HG02571 (cell line): ENCODE measurements around the gene UCHL3.
"Not testable (repeated sequence)": the region's sequence is repeated elsewhere in the genome, so short reads cannot be mapped to it uniquely, and the experiment has no call there.

ENCODE experiments used
- ATAC-seq: cut with Tn5 transposase; IDR thresholded peaks from one replicate; pipeline ENCODE4 v1.9.1; 2021; ENCODE audit warnings: mild to moderate bottlenecking, moderate library complexity; ENCODE audit not compliant: unreplicated experiment

UCHL3 gene

DNA sequence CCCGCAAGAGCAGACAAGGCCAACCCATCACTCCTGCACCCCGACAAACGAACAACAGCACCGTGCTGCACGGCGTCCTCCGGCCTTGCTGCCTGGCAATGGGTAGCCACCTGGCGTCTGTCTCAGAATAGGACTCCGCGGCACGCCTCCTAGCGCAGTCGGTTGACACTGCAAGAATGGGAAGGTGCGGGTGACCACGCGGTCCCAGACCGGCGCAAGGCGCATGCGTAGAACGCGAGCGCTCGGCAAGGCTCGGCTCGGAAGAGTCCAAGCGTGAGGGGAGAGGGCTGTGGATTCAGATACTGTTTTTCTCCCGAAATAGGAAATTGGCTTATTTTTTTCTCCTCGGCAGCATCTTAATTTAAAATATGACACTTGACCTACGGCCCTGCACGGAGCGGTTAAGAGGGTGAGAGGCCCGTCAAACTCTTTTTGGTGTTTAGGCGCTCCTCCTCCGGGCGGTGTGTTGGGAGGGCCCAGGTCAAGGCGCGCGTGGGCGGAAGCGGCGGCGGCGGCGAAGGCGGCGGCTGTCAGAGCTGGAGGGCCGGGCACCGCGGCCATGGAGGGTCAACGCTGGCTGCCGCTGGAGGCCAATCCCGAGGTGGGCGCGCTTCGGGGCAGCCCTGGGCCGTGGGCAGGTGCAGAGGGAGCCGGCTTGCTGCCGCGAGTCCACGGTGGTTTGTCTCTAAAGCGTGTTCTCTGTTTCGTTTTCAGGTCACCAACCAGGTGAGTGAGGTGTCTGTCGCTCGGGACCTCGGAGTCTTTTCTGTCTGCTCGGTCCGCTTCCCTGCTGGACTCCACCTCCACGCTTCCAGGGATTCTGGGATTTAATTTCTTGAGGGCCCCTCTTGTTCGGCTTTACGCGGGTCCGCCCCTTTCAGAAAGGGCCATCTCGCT is at the start of gene UCHL3:
UCHL3 (plus strand) TSS at position 530 of the 897 bp plus-strand sequence; CDS start at position 560, 30 bp downstream.
- peak; percentile 96 for ATAC-seq

- no peak for ATAC-seq
Observed at GRCh38 chr13:75505327-75505726, 44.3 kb upstream of the UCHL3 start.

DNA sequence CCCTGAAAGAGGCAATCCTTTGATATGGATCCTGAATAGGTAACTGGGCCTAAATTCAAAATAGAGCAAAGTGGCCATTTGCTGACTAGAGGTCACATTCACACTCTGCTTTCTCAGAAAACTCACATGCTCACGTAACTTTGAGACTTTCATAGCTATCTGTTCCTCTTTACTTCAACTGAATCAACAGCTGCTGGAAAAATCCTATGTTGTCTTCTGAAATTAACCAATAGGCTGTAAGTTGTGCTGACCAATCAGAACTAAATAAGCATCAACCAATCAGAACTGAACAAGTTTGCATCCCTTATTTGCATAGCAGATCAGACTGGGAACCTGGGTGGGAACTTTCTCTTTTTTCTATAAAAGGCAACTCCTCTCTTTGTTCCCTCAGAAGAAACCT is 43.6 kb upstream of the UCHL3 start:
- ATAC-seq: no peak

DNA sequence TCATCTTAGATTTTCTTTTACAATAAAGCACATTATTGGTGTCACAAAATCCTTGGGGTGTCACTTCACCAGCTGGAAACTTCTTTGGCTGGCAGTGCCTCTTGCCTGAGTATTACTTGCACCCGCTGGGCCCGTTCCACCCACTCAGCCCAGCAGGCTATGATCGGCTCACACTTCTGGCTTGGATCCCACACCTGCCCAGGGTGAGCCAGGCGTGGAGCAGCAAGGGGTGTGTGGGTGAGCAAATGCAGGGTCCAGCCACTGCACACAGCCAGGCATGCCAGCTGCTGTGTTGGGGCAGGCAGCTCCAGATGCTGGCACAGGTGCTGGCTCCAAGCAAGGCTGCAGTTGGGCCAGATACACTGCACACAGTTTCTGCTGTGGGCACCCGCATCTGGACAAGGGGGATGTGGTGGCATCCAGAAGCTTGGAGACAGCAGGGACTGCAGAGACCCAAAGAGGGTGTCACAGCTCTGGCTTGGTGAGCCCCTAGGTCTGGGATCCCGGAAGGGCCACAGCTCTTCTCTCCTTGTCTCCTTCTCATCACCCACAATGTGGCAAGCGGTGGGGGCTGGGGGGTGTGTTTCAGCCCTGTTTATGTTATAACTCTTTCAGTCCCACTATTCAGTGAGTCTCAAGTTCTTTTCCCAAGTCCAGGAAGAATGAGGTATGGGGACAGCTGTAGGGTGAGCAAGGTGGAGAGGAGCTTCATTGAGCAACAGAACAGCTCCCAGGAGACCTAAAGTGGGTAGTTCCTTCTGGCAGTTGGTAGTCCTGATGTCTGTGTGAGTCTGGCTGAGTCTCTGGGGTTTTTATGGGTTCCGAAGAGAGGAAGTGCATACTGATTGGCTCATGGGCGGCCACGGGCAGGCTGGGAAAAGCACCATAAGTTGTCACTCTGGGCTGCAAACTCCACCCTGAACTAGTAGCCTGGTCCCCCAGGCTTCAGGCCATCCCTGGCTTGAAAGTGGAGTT is 42.3 kb upstream of the UCHL3 start:
- ATAC-seq: no peak

DNA sequence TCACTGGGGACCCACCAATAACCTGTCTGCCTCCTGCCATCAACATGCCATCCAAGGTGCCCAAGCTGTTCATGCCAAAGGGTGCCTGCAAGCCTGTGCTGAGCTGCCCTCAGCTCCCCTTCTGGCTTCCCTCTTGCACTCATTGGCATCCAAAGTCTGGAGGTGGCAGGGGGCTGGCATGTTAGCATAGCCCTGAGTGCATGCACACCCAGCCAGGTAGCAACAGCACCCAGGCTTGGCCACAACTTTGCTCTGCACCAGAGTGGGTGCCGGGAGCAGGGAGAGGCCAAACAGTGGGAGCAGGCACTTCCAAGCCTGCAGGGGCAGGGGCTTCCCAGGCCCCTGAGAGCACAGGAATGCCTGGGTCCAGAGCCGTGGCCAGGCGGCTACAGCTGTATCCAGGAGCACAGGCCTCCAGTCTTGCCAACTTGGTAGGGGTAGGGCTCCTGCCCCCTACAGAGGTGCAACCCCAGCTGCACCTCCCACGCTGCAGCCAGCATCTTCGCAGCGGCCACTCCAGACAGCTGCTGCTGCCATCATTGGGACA is 41.5 kb upstream of the UCHL3 start:
- no peak for ATAC-seq

DNA sequence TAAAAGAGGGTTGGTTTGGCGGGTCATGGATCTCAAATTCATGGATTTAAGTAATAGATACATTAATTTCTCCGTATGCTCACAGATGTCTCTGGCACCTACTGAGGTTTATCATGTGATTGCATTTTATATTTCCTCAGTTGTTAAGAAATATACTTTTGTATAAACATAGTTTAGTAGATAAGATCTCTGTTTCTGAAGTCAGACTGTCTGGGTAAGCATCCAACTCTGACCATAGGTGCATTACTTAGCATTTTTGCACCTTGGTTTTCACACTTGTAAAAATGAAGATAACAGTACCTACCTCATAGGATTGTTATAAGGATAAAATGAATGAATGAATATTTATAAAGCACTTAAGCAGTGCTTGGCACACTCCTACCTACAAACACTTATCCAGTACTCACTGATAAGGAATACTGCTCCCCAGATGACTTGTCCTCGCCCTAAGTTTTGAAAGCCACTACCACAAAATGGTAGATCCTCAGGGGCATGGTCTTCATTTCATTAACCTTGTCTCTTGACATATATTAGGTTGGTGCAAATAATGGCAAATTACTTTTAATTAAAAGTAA is 38.5 kb upstream of the UCHL3 start:
- ATAC-seq: no peak

DNA sequence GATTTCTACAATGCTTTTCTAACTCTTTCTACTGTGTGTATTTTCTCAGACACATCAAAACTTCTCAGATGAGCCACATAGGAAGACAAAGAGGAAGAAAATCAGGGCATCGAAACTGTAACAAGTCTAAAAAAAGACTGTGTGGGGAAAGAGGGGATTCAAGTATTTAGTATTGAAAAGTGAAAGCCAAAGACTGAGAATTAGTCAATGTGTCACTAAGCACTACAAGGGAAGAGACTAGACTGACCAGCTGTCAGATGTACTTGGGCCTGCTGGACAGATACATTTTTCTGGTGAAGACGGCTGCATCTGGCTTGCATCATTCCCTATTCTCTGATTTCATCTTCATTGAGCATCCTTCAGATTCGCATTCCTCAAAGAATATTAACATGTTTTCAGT is 37.3 kb upstream of the UCHL3 start:
- peak; percentile 85 for ATAC-seq

DNA sequence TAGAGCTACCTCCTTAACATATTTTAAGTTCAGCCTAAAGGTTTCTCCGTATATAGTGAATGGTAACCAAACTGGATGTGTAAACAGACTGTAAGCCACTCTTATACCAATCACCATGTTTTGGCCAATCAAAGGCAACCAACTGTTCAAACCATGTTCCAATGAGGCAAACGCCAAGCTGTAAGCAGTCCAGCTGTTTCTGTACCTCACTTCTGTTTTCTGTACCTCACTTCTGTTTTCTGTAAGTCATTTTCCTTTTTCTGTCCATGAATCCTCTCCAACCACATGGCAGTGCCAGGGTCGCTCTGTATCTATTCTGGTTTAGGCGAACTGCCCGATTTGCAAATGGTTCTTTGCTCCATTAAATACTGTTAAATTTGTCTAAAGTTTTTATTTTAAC is 36.3 kb upstream of the UCHL3 start:
- ATAC-seq: no peak

DNA sequence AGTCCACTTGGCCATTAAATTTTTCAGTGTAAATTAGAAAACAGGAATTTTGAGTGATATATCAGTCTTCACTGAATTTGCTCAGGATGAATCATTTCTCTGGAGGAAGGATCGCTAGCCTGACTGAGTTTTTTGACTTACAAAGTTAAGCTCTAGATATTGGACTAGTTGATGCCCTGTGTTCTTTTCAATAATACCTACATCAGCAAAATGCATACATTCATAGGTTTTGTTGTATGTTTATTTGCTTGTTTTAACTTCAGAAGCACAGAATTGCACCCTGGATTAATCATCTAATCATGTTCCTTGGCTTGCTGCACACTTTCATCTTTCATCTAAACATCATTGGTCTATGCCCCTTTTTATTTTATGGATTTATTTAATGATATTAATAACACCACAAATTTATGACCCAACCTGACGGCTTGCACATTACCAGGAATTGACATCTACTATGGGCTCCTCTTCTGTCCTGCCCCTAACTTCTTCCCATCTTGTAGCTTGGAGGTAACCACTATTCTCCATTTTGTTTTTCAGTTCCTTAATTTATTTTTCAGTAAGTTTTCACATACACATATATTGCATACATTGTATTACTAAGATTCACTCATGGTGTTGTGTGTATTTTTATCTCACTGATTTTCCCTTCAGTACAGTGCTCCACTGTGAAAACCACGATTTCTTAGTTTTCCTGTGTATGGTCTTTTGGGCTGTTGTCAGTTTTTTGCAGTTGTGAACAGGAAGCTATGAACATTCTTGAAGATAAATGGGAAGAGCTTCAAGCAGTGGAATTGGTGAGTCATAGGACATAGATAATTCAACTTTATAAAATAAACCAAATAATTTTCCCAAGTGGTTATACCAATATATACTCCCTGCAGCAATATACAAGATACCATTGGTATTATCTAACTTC is 35.3 kb upstream of the UCHL3 start:
- no peak for ATAC-seq

DNA sequence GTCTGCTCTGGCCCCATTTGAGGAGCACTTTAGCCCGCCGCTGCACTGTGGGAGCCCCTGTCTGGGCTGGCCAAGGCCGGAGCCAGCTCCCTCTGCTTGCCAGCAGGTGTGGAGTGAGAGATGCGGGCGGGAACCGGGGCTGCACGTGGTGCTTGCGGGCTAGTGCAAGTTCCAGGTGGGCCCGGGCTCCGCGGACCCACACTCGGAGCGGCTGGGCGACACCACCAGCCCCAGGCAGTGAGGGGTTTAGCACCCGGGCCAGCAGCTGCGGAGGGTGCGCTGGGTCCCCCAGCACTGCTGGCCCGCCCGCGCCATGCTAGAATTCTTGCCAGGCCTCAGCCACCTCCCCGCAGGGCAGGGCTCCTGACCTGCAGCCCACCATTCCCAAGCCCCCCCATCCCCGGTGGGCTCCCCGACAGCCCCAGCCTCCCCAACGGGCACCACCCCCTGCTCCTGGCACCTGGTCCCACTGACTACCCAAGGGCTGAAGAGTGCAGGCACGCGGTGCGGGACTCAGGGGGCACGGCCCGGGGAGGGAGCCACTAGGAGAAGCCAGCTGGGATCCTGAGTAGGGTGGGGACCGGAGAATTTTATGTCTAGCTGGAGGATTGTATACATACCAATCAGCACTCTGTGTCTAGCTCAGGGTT is 31.0 kb upstream of the UCHL3 start:
- ATAC-seq: no peak

- no peak for ATAC-seq
Observed at GRCh38 chr13:75521956-75522355, 27.6 kb upstream of the UCHL3 start.

DNA sequence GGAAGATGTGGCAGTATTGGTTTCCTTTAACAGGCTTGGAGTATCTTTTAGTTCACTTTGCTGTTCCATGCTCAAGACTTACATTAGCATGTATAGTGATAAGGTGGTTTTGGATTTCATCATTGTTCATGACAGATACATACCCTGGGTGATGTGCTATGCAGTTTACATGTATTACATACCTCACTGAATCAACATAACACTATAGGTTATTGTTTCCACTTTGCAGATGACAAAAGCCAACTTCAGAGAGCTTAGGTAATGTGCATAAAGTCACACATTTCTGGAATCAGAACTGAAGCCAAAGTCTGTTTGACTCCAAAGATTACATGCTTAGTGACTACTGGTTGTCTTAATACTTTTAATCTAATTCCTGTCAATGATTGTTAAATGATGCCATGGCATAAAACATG is 19.0 kb upstream of the UCHL3 start:
- no peak for ATAC-seq

GRCh38 chr13:75533861-75534260 is 15.7 kb upstream of the UCHL3 start:
- no peak for ATAC-seq

DNA sequence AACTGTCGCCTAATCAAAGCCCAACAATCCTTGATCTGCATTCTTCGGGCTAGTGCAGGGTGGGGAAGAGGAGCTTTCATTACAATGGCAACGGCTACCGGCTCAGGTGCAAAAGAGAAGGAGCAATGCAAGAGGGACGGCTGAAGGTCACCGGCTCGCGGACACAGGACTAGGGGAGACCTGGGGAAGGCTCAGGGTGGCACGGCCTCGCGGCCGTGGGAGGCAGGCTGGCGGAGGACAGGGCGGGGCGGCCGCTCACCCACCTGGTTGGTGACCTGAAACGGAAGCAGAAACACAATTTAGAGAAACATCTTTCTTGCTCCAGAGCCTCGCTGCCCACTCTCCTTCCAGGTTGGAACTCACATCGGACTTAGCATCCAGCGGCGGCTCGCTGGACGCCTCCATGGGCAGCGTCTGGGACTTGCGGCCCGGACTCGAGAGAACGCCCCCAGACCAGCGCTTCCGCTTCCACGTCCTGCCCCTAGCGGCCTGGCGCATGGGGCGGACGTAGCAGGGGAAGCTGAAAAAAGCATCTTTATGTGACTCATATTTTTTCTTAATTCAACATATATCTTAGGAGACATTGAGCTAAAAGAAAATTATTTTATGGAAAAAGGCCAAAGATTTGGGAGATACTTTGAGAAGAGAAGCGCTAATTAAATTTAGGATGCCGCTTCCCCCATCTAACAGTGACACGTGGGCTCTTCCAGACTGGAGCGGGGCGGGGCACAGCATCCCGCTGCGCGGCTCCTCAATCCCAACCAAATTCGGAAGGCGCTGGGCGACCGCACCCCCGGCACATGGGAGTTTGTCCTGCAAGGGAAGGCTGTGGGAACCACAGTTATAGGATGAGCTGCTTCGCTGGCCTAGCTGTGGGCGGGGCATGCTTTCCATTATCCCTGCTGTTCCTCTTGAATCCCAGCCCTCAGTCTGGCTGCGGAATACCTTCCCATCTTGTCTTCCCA is 11.9 kb upstream of the UCHL3 start, which contains the start of gene COMMD6:
COMMD6 (minus strand) TSS at position 441 of the 965 bp plus-strand sequence; CDS start at position 405, 36 bp downstream.
- ATAC-seq: peak; percentile 99

GRCh38 chr13:75541287-75541686 is 8.3 kb upstream of the UCHL3 start:
- ATAC-seq: no peak

GRCh38 chr13:75541961-75542360 is 7.6 kb upstream of the UCHL3 start:
- no peak for ATAC-seq

- no peak for ATAC-seq
Observed at GRCh38 chr13:75544681-75545330, 4.8 kb upstream of the UCHL3 start.

DNA sequence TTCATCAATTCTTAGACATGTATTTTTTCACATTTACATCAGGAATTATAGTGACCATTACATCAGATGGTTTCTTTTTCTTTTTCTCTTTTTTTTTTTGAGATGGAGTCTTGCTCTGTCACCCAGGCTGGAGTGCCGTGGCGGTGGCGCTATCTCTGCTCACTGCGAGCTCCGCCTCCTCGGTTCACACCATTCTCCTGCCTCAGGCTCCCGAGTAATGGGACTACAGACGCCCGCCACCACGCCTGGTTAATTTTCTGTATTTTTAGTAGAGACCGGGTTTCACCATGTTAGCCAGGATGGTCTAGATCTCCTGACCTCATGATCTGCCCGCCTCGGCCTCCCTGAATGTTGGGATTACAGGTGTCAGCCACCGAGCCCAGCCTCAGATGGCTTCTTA is 4.2 kb upstream of the UCHL3 start:
- ATAC-seq: not testable (repeated sequence)
